ENCODE data around the gene HDAC4. TPM values are rescaled to one million over a fixed set of nuclear protein-coding genes. Genes with fewer than 3 reads are reported as not detected.

HDAC4 gene
- total RNA-seq, 6 donors from 2014 or later: 16.1 to 108 (median 45.0) TPM

DNA sequence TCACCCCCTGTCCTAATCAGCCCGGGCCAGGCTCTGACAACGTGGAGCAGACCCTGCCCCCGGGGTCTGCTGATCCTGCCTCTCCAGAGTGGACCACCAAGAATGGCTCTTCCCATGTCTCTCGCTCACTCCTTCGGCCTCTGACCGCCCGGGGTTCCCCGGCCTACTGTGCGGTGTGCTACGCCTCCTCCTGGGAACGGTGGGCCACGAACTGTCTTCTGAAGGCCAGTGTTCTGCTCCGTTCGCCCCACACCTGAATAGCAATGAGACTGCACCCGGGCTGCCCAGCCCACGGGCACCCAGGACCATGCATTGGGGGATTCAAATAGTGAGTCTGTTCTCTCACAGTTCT, 363.3 kb downstream of the HDAC4 start:
- Histone ChIP-seq H3K4me1 (peaks cover 0 to 6% (median 3%) of the 10 kb centered on the region in 4 donors), H3K4me3 (no peak overlapping the region), H3K27ac (no peak overlapping the region), H3K27me3 (no peaks in the 10 kb centered on the region), H3K9me3 (no peaks in the 10 kb centered on the region), H3K36me3 (no peaks in the 10 kb centered on the region)
- ATAC-seq (ENCODE audit: low FRiP score in 2 of 2) (no peak), DNase-seq (peak in 1 of 2 donors; percentile 67)
- TF ChIP-seq POLR2A (IDR thresholded peaks at IDR 0.05): no peak
- TF ChIP-seq POLR2AphosphoS5 (IDR thresholded peaks at IDR 0.05): no peak
- no peak for TF ChIP-seq EP300 (IDR thresholded peaks at IDR 0.05)
- TF ChIP-seq, protein P1, sequence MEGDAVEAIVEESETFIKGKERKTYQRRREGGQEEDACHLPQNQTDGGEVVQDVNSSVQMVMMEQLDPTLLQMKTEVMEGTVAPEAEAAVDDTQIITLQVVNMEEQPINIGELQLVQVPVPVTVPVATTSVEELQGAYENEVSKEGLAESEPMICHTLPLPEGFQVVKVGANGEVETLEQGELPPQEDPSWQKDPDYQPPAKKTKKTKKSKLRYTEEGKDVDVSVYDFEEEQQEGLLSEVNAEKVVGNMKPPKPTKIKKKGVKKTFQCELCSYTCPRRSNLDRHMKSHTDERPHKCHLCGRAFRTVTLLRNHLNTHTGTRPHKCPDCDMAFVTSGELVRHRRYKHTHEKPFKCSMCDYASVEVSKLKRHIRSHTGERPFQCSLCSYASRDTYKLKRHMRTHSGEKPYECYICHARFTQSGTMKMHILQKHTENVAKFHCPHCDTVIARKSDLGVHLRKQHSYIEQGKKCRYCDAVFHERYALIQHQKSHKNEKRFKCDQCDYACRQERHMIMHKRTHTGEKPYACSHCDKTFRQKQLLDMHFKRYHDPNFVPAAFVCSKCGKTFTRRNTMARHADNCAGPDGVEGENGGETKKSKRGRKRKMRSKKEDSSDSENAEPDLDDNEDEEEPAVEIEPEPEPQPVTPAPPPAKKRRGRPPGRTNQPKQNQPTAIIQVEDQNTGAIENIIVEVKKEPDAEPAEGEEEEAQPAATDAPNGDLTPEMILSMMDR (IDR thresholded peaks at IDR 0.05): no peak
- 85 to 88% methylated on average over 16 of the region's 16 CpGs for WGBS, 2 donors

DNA sequence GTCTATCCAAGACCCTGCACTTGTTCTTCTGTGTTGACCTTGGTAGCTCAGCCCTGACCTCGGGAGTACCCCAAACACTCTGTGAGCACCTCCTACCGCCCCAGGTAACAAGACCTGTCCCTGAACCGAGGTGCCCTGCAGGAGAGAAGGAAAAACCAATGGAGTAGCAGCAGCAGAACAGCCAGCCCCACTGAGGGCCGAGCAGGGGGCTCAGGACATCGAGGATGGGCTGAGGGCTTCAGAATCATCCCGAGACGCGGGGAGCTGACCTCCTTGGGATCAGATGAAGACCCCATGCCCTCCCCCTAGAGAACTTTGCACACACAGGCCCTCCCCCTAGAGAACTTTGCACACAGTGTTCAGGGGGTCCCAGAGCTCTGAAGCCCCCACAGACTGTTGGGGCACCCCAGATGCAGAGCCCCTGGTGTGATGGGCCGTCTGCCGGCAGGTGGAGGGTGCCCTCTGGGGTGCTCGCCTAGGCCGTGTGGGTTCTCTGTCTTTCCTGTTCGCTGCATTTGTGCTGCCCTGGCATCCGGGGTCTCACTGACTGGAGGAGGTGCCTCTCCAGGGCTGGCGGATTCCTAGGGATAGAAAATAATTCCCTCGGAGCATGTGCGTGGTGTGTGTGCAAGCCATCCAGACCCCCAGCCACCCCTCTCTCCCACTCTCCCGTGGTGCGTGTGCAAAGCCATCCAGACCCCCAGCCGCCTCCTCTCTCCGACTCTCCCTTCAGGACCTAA, 363.8 kb downstream of the HDAC4 start:
- Histone ChIP-seq H3K9me3 (no peaks in the 10 kb centered on the region), H3K27me3 (no peaks in the 10 kb centered on the region), H3K4me3 (no peak overlapping the region), H3K27ac (no peak overlapping the region), H3K36me3 (no peaks in the 10 kb centered on the region), H3K4me1 (peaks cover 0 to 6% (median 3%) of the 10 kb centered on the region in 4 donors)
- no peak for DNase-seq
- ATAC-seq (ENCODE audit: low FRiP score in 2 of 2): no peak
- TF ChIP-seq, protein P1 (IDR thresholded peaks at IDR 0.05): no peak
- TF ChIP-seq EP300 (IDR thresholded peaks at IDR 0.05) (no peak), POLR2A (IDR thresholded peaks at IDR 0.05) (no peak), POLR2AphosphoS5 (IDR thresholded peaks at IDR 0.05) (no peak)
- WGBS, 2 donors: 92 to 97% methylated on average over 11 to 20 of the region's 21 CpGs

DNA sequence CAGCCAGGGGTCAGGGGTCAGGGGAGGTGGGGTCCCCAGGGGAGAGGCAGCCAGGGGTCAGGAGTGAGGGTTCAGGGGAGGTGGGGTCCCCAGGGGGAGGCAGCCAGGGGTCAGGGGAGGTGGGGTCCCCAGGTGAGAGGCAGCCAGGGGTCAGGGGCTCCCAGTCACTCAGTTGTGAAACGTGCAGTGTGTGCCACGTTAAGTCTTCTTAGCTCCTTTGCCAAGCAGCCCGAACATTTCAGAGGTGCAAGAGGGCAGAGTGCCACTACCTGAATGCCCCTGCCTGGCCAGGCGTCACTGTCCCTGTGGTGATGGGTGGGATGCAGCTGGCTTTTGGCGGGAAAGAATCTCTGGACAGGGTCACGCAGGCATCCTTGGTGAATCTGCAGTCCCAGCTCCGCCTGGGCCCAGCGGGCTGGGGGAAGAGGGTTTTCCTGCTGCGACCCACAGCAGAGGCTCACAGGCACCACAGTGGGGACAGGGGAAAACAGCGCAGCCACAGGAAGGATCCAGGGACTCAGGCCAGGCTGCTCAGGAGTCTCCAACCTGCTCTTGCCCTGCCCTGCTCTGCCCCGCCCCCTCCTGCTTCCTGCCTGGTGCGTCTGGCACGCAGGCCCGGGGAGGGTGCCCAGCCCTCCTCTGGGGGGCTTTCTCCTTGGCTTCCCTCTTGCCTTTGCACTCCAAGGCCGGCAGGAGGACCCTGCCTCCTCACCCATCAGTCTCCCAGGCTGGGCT, 364.7 kb downstream of the HDAC4 start:
- ATAC-seq (ENCODE audit: low FRiP score in 2 of 2) (no peak), DNase-seq (peak in 1 of 2 donors; percentile 62)
- 40 to 60% methylated on average over 1 to 15 of the region's 15 CpGs for WGBS, 2 donors

DNA sequence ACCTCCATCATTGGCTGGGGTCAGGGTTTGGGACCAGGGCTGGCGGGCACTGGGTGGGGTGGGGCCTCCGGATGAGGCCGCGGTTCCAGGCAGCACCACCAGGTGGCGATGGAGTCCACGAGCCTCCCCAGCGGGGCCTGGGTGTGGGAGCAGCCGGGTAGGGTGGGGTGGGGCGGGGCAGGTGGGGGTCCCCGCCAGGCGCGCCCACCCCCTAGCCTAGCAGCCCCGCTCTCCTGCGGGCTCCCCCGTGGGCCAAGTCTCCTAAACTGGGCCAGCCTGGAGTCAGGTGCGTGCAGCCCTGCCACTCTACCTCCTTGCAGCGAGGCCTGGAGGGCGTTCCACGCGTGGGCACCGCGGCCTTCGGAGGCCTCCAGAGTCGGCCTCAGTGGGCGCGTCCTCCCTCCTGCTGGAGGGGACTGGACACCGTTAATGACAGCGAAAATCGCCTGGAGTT, 365.4 kb downstream of the HDAC4 start:
- WGBS, 2 donors: 73% methylated on average over 13 of the region's 29 CpGs; no CpG with 5 or more reads in 1 of the 2 donors
- H3K27me3 ChIP-seq: no peaks in the 10 kb centered on the region
- no peaks in the 10 kb centered on the region for H3K9me3 ChIP-seq
- peak; percentile 47 to 93 for DNase-seq
- H3K4me3 ChIP-seq: no peak overlapping the region
- peak; percentile 73 to 85 for ATAC-seq (ENCODE audit: low FRiP score in 2 of 2)
- H3K4me1 ChIP-seq: peaks cover 0 to 6% (median 3%) of the 10 kb centered on the region in 4 donors
- no peaks in the 10 kb centered on the region for H3K36me3 ChIP-seq
- no peak overlapping the region for H3K27ac ChIP-seq
- TF ChIP-seq, protein P1 (IDR thresholded peaks at IDR 0.05): peak; percentile 66 to 99 (median 72)
- no peak for TF ChIP-seq EP300 (IDR thresholded peaks at IDR 0.05)

More for the DNA sequence above, 364.7 kb downstream of the HDAC4 start:
- H3K36me3 ChIP-seq: no peaks in the 10 kb centered on the region
- no peak overlapping the region for H3K4me3 ChIP-seq
- no peak for TF ChIP-seq EP300 (IDR thresholded peaks at IDR 0.05)
- TF ChIP-seq POLR2AphosphoS5 (IDR thresholded peaks at IDR 0.05): no peak
- no peak for TF ChIP-seq POLR2A (IDR thresholded peaks at IDR 0.05)
- TF ChIP-seq, protein P1 (IDR thresholded peaks at IDR 0.05): no peak
- H3K27ac ChIP-seq: no peak overlapping the region
- H3K27me3 ChIP-seq: no peaks in the 10 kb centered on the region
- H3K4me1 ChIP-seq: peaks cover 0 to 6% (median 3%) of the 10 kb centered on the region in 4 donors
- H3K9me3 ChIP-seq: no peaks in the 10 kb centered on the region
